HG03095 (cell line): Measurements from ENCODE around the gene FHIT.

ENCODE experiments used
- ATAC-seq: cut with Tn5 transposase; IDR thresholded peaks from one replicate; pipeline ENCODE4 v1.9.1; 2021; ENCODE audit warnings: moderate library complexity; ENCODE audit not compliant: unreplicated experiment

The FHIT gene

GRCh38 chr3:60154011-60154410 is 1097.2 kb downstream of the FHIT start:
- no peak for ATAC-seq

DNA sequence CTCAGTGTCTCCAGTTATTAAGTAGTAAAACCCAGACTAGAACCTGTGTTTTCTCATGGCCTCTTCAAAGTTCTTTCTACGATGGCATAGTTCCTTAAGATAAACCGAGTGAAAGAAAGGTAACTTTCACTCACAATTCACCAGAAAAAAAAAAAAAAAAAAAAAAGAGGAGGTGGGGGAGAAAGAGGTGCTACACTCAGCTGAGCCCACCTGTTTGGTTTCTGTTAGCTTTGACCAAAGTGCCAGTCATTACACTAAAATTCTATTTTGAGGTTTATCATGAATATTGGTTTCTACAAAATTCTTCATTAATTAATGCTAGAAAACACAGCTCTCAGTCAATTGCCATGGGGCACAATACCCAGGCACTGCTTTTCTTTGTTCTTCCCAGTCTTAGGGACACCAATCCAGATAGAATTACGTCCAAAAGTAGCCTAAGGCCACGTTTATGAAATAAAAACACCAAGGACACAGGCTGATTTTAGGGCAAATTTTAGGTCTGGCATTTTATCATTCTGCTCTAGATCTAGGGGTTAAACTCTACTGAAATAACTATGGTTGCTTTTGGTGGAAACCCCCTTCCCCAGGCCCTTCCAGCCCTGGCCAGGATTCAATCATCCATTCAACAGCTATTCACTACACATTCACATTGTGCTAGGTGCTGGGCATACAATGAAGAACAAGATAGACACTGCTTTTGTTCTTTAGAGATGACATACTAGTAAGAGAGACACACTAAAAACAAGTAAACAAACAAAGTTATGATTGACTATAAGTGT is 1097.8 kb downstream of the FHIT start:
- ATAC-seq = no peak

DNA sequence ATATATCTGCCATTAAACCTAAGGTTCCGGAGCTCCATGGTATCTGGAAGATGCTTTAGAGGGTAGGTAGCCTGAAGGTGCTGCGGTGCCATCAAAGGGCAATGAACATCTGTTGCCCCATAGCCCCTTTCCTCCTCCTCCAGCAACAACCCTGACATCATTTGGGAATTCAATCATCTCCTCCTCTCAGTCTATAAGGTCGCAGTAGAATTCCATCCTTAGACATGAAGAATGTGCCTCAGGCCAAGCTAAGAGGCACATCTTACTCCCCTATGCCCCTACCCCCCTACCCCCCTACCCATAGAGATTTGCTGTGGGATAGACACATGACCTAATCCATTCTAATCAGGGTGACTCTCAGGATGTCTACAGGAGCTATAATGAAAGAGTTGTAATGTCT is 1101.8 kb downstream of the FHIT start:
- ATAC-seq = no peak

DNA sequence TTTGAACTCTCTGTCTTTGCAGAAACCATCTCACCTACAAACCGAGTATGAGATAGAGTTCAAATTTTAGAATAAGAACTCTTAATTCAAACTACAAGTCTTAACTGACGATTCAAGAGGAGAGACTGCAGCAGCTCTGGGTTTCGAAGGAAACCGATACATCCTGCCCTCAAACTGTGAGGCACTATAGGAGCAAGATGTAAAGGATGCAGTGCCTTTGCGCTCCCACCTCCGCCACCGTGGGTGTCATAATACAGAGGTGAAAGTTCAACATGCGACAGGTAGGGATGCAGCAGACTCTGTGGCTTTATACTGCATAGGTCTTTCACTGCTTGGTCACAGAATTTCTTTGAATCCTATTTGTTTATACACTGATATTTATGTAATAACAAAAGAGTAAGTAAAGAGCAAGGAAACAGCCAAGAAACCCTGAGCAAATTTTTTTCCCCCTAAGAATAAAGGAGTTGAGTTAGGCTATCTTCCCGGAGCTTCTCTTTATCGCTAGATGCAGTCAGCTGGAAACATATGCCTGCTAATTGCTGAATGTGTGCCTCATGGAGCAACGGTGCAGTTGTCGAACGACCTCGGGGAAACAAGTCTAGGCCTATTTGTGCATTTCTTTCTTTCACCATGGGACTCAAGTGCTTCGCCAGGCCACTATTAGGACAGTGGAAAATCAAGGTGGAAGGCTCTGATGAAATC is 1103.9 kb downstream of the FHIT start:
- no peak for ATAC-seq

DNA sequence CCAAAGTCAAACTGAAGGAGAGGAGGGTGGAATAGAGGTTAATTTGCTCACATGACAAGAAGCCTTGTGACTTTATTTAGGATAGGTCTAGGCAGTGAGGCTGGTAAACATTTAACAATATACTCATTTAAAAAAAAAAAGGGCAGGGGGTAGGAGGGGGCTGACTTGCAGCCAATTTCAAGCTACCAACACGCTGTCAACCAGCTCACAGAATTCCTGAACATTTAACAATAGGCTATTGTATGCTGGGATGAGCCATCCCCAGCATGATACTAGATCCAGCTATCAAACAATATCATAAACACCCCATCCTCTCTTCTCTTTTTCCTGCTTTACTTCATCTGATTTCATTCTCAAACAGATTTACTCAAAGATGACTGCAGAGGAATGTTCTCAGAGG is 1105.1 kb downstream of the FHIT start:
- ATAC-seq = no peak

DNA sequence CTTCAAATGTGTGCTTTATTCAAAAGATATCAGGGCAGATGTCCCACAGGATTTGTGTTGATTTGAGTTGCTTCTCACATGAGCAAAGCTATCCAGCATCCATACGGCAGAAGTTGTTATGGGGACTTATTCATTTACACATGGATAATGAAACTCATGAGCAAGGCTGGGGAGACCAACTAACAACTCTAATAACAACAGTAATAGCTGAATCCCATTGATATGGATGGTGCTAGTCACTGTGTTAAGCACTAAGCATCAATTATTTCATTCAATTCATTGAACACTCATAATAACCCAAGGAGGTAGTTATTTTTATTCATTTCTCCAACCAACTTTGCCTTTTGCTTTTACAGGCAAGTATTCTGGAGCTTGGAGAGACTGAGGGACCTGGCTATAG is 1107.2 kb downstream of the FHIT start:
- ATAC-seq = no peak

DNA sequence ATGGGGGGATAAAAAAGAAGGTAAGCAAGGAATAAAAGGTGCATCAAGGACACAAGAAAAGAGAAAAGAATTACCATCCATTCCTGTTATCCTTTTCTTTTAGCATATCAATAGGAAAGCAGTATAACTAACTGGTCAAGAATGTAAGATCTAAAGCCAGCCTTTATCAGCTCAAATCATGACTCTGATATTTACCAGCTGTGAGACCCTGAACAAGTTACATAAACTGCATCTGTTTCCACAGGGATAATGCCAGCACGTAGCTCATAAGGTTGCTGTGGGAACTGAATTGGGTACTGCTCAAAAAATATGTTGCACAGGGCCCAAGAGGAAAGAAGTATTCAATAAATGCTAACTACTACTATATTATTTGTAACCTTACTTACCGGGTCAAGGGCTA is 1109.2 kb downstream of the FHIT start:
- ATAC-seq = no peak

- no peak for ATAC-seq
Observed at GRCh38 chr3:60140160-60140559, 1111.1 kb downstream of the FHIT start.

- ATAC-seq = no peak
Observed at GRCh38 chr3:60136601-60137000, 1114.7 kb downstream of the FHIT start.

DNA sequence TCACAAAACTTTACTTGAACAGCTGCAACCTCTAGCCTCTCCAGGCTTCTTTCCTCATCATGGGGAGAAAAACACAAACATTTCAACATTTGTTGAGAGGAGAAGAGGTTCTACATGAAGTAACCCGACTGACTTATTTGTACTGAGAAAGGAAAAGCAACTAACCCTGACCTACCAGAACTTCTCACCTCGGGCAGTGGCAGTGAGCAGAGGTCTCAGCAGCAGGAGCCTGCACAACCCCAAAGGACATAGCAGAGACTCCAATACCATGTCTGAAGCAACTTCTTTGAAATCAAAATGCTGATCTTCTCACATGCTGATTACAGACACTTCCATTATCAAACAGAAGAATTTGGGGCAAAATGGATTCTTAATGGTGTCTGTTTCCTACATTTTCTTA is 1115.8 kb downstream of the FHIT start:
- no peak for ATAC-seq

DNA sequence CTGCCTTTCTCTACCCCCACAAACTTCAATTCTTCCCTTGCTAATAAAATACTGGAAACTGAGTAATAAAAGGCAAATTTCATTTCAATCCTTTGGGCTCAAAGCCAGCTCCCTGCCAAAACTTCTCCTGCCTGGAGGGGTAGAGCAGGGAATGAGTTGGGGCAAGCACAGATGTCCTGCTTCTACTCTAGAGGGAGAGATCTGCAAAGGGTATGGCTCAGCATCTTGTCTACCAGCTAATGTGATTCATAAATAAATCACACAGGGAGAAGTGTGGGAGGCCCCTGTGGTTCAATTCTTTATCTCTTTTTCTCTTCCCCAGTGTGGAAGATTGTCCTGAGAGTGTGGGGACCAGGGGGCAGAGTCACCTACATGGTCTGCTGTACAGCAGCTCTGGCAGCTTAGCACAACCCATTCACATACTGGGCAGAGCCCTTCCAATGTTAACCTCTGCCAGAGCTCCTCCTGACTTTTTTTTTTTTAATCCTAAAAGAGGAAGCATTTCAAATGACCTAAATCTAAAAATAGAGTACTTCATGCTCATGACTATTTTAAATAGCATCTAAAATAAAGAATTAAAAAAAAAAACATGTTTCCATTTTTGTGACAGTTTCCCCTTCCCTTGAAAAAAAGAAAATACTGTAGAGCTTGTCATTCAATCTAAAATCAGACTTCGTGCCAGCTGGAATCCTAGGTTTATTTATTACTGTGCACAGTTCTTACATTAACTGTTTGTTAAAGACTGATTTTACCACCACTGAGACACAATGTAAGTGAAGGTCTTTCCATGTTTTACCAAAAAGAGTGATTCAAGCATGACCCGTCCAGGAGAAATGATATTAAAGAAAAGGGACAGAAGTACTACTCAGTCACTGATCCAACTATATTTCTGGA is 1117.7 kb downstream of the FHIT start:
- no peak for ATAC-seq

DNA sequence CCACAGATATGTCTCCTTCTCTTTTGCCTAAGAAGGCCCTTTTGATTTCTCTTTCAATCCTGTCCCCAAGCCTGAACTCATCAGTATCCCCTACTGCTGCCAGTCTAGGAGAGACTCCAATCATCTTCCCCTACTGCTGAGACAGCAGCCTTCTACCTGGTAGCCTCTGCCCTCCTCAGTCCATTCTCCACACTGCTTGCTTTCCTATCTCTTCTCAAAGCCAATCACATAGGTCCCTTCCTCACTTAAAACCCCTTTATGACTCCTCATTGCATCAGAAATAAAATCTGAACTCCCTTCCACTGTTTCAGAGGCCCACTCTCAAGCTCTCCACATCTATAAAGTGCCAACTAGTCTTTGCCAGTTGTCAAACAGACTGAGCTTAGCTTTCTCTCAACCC is 1119.6 kb downstream of the FHIT start:
- ATAC-seq = no peak

GRCh38 chr3:60126511-60127304 is 1124.5 kb downstream of the FHIT start:
- ATAC-seq = no peak

- no peak for ATAC-seq
Observed at GRCh38 chr3:60125686-60126085, 1125.6 kb downstream of the FHIT start.

DNA sequence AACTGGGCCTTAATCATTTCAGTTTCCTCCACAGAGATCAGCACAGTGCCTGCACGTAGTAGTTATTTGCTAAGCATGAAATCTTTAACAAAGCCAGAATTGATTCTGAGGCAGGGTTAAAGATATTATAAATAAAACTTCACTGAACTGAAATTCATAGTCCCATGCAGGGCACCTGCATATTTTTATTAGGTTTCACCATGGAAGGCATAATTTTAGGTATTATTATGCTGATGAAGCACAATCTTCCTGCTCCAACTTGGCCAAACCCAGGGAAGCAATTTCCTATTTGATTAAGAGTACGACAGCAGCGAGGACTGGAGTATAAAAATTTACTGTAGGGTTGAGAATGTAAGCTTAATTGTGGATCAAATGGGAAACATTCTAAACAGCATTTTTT is 1131.0 kb downstream of the FHIT start:
- no peak for ATAC-seq

DNA sequence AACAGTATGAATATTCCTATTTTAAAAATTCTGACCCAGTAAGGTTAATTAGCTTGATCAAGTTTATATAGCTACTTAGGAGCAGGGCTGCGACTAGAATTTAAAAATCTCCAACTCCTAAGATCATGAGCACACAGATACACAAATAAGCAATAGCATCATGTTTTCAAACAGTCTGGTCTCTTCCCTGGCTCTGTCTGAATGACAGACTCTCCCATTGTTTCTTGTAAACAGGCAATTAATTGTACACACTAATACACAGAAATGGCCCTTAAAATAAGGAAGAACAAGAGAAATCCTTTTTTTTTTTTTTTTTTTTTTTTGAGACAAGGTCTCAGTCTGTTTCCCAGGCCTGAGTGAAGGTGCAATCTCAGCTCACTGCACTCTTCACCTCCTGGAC is 1137.1 kb downstream of the FHIT start:
- ATAC-seq = no peak

- ATAC-seq = no peak
Observed at GRCh38 chr3:60107275-60107674, 1144.0 kb downstream of the FHIT start.

DNA sequence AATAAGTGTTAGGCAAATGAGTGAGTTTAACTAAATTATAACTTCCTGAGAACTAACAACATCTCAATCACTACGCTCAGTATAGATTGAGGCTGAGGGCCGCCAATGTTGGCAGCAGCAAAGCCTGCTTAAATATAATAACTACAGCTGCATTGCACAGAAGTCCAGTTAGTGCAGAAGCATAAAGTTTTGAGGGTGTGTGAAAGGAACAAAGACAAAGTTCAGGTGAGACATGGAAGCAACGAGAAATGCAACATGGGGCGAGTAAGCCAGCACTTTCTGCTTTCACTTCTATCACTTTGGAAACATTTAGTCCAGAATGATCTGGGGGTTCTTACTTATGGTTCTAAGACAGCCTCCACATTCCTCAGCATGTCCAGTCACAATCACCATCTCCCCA is 1149.1 kb downstream of the FHIT start:
- no peak for ATAC-seq

DNA sequence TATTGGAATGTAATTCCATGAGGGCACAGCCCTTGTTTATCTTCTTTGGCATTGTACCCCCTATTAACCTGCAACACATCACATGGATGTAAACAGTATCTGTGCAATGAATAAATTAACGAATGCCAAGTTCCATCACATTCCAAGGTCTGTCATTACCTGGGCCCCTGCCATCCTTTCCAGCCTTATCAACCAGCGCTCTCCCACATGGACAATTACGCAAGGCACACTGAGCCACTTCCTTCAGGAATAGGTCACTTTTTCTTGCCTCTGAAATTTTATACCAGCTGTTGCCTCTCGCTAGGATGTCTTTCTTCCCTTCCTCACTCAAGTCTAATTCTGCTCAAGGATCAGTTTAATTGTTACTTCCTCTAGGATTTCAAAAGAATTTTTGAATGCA is 1149.6 kb downstream of the FHIT start:
- ATAC-seq = no peak

GRCh38 chr3:60096403-60096802 is 1154.8 kb downstream of the FHIT start:
- ATAC-seq = no peak

DNA sequence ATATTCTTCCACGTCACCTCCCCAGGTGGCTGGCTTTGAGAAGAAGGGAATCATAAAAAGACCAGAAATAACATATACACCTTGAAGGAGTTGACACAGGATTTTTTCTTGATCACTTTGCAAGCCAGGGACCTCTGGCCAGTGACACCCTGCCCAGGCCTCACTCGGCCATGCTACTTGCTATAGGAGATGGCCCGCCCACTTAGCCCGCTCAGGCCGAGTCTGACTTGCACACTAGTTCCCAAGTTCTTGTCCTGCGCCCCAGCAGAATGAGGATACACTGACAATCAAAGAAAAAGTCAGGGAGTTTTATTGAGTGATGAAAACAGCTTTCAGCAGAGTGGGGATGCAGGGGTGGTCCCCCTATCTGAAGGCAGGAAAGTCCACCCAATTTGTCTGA is 1155.3 kb downstream of the FHIT start:
- ATAC-seq = no peak
